Liver (tissue), 9 donors: ENCODE measurements around the gene EXD3. TPM values are rescaled to one million over a fixed set of nuclear protein-coding genes. Genes with fewer than 3 reads are reported as not detected.

Experiments
- DNase-seq: peaks from one replicate; pipeline ENCODE4 v3.0.0-alpha.2; 2017; ENCODE audit warnings: low spot score
- H3K27ac ChIP-seq, 2 donors: one replicate each; pipeline ENCODE4 v1.7.0; 2013; ENCODE audit warnings: inconsistent platforms in 2 of 2, low read length in 2 of 2, control low read depth in 1 of 2, low read depth in 1 of 2, mild to moderate bottlenecking in 1 of 2
- H3K27me3 ChIP-seq, 4 donors: one replicate each; pipeline versions ENCODE4 v1.6.1 to v1.7.0; 2013; ENCODE audit warnings: low read length in 3 of 4, inconsistent platforms in 1 of 4, mild to moderate bottlenecking in 1 of 4, moderate library complexity in 1 of 4; ENCODE audit not compliant: control insufficient read depth in 4 of 4, insufficient read depth in 4 of 4
- H3K36me3 ChIP-seq, 4 donors: one replicate each; pipeline versions ENCODE4 v1.6.1 to v1.7.0; 2013; ENCODE audit warnings: low read length in 3 of 4, mild to moderate bottlenecking in 3 of 4, low read depth in 1 of 4, moderate library complexity in 1 of 4; ENCODE audit not compliant: control insufficient read depth in 4 of 4, insufficient read depth in 3 of 4
- H3K4me1 ChIP-seq, 4 donors: one replicate each; pipeline versions ENCODE4 v1.6.1 to v1.7.0; 2013; ENCODE audit warnings: low read length in 3 of 4, mild to moderate bottlenecking in 3 of 4, moderate library complexity in 1 of 4; ENCODE audit not compliant: control insufficient read depth in 4 of 4, insufficient read depth in 4 of 4
- H3K4me3 ChIP-seq, 3 donors: one replicate each; pipeline versions ENCODE4 v1.6.1 to v1.7.0; 2013; ENCODE audit warnings: low read length in 3 of 3, control low read depth in 1 of 3, low read depth in 1 of 3, mild to moderate bottlenecking in 1 of 3
- H3K9ac ChIP-seq, 2 donors: one replicate each; pipeline ENCODE4 v1.7.0; 2013; ENCODE audit warnings: low read length in 2 of 2, mild to moderate bottlenecking in 2 of 2, moderate library complexity in 2 of 2, control low read depth in 1 of 2, low read depth in 1 of 2
- H3K9me3 ChIP-seq, 4 donors: one replicate each; pipeline versions ENCODE4 v1.6.1 to v1.7.0; 2013; ENCODE audit warnings: low read length in 3 of 4; ENCODE audit not compliant: control insufficient read depth in 4 of 4
- GABPA ChIP-seq, 2 donors: IDR thresholded peaks in 1 of 2; conservative IDR thresholded peaks in 1 of 2; 2 replicates each; pipeline ENCODE4 v1.6.1; 2016; ENCODE audit warnings: antibody characterized with exemption in 2 of 2, mild to moderate bottlenecking in 1 of 2, moderate library complexity in 1 of 2
- HNF4A ChIP-seq, 2 donors: conservative IDR thresholded peaks; 2 replicates each; pipeline ENCODE4 v1.6.1; 2016; ENCODE audit warnings: antibody characterized with exemption in 2 of 2, mild to moderate bottlenecking in 2 of 2
- RXRA ChIP-seq, 2 donors: IDR thresholded peaks; 2 replicates each; pipeline ENCODE4 v1.6.1; 2017 to 2018; ENCODE audit warnings: antibody characterized with exemption in 2 of 2, mild to moderate bottlenecking in 1 of 2
- TAF1 ChIP-seq: conservative IDR thresholded peaks from 2 replicates; pipeline ENCODE4 v1.6.1; 2016; ENCODE audit warnings: antibody characterized with exemption, mild to moderate bottlenecking
- YY1 ChIP-seq: IDR thresholded peaks from 2 replicates; pipeline ENCODE4 v1.6.1; 2016; ENCODE audit warnings: antibody characterized with exemption, mild to moderate bottlenecking
- WGBS: extraction: QIAGEN DNeasy Blood & Tissue Kit; methylation state at CpG from one replicate; pipeline ENCODE4 v1.1.7; 2013; 5-methylcytosine and 5-hydroxymethylcytosine counted together
- polyA plus RNA-seq, 2 donors: library from polyadenylated mRNA; stranded (reverse) in 1 of 2; unstranded in 1 of 2; fragments of 200-250 nt in 1 of 2; fragments of >200 nt in 1 of 2; fragmentation: Nextera tagmentation in 1 of 2; extraction: Ambion mirVana in 1 of 2; gene quantifications; one replicate each; pipeline versions ENCODE4 v1.2.1 to v1.2.3, GENCODE V29; 2013 to 2015
- total RNA-seq, 2 donors: library from RNA; depleted of rRNA; stranded (reverse); fragments of >200 nt; gene quantifications; one replicate each; pipeline ENCODE4 v1.2.3, GENCODE V29; 2014
- TF ChIP-seq, protein P1 (sequence below): IDR thresholded peaks from 2 replicates; pipeline ENCODE4 v1.6.1; 2016; ENCODE audit warnings: antibody characterized with exemption
- TF ChIP-seq, protein P2 (sequence below): IDR thresholded peaks from 2 replicates; pipeline ENCODE4 v1.6.1; 2016; ENCODE audit warnings: antibody characterized with exemption
- TF ChIP-seq, protein P3 (sequence below): fragments of 150-350 bp; IDR thresholded peaks from 2 replicates; pipeline ENCODE4 v1.5.1; 2017; ENCODE audit warnings: improper control_type of control experiment, low read depth, low read length; ENCODE audit not compliant: missing input control
- donor health status: healthy.
- donor health status: healthy.
- donor health status: healthy.
- donor health status: healthy.
- donor health status: healthy.

Gene EXD3
- total and polyA plus RNA-seq, 4 donors, result 2.5 to 6.7 (median 3.7) TPM

DNA sequence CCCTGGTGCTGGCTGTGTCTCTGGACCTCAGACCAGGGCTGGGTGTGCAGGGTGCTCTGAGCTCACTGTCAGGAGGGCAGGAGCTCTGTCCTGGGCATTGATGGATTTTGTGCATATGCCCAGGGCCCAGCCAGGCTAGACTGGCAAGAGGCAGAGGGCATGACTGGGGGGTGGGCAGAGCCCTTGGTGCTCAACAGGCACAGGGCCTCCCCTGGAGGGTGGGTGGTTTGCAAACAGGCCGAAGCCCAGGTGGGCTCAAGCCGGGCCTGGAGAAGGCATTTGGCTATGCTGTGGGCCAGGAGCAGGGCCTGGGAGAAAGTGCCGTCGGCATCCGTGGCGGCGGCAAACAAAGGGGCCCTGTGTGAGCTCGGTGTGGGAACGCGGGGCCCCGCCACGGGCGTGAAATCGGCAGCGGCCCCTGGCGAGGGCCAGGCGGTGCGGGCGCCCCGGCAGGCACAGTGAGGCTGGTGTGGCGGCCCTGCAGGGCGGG lies 119.0 kb downstream of the EXD3 start:
- DNase-seq, result peak; percentile 33
- H3K27me3 ChIP-seq, result peaks cover 0 to 3% (median 0%) of the 10 kb centered on the region in 4 donors
- H3K4me3 ChIP-seq, result no peak overlapping the region
- no peak overlapping the region for H3K9ac ChIP-seq
- H3K36me3 ChIP-seq, result no peaks in the 10 kb centered on the region
- H3K4me1 ChIP-seq, result peaks cover 13 to 53% (median 28%) of the 10 kb centered on the region in 4 donors
- WGBS, result 84% methylated on average over 22 of the region's 22 CpGs
- no peaks in the 10 kb centered on the region for H3K9me3 ChIP-seq
- H3K27ac ChIP-seq, result no peak overlapping the region
- TF ChIP-seq, protein P1, sequence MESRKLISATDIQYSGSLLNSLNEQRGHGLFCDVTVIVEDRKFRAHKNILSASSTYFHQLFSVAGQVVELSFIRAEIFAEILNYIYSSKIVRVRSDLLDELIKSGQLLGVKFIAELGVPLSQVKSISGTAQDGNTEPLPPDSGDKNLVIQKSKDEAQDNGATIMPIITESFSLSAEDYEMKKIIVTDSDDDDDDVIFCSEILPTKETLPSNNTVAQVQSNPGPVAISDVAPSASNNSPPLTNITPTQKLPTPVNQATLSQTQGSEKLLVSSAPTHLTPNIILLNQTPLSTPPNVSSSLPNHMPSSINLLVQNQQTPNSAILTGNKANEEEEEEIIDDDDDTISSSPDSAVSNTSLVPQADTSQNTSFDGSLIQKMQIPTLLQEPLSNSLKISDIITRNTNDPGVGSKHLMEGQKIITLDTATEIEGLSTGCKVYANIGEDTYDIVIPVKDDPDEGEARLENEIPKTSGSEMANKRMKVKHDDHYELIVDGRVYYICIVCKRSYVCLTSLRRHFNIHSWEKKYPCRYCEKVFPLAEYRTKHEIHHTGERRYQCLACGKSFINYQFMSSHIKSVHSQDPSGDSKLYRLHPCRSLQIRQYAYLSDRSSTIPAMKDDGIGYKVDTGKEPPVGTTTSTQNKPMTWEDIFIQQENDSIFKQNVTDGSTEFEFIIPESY, result no peak
- TF ChIP-seq RXRA (IDR thresholded peaks at IDR 0.05) (no peak), TAF1 (no peak), YY1 (no peak)
- TF ChIP-seq, protein P2, sequence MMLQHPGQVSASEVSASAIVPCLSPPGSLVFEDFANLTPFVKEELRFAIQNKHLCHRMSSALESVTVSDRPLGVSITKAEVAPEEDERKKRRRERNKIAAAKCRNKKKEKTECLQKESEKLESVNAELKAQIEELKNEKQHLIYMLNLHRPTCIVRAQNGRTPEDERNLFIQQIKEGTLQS, result no peak
- TF ChIP-seq, protein P3, sequence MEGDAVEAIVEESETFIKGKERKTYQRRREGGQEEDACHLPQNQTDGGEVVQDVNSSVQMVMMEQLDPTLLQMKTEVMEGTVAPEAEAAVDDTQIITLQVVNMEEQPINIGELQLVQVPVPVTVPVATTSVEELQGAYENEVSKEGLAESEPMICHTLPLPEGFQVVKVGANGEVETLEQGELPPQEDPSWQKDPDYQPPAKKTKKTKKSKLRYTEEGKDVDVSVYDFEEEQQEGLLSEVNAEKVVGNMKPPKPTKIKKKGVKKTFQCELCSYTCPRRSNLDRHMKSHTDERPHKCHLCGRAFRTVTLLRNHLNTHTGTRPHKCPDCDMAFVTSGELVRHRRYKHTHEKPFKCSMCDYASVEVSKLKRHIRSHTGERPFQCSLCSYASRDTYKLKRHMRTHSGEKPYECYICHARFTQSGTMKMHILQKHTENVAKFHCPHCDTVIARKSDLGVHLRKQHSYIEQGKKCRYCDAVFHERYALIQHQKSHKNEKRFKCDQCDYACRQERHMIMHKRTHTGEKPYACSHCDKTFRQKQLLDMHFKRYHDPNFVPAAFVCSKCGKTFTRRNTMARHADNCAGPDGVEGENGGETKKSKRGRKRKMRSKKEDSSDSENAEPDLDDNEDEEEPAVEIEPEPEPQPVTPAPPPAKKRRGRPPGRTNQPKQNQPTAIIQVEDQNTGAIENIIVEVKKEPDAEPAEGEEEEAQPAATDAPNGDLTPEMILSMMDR, result no peak

- Histone ChIP-seq H3K27me3 (peaks cover 0 to 3% (median 0%) of the 10 kb centered on the region in 4 donors), H3K4me3 (no peak overlapping the region), H3K27ac (peak overlapping the region in 1 of 2 donors; percentile 50), H3K9ac (no peak overlapping the region), H3K4me1 (peaks cover 13 to 59% (median 28%) of the 10 kb centered on the region in 4 donors), H3K9me3 (no peaks in the 10 kb centered on the region), H3K36me3 (no peaks in the 10 kb centered on the region)
- TF ChIP-seq TAF1 (no peak), HNF4A (conservative IDR thresholded peaks at IDR 0.05) (no peak), GABPA (IDR thresholded peaks at IDR 0.05 in 1 of 2, conservative IDR thresholded peaks at IDR 0.05 in 1 of 2) (no peak), RXRA (IDR thresholded peaks at IDR 0.05) (no peak)
- TF ChIP-seq, protein P3, result no peak
- DNase-seq, result peak; percentile 34
- WGBS, result 76% methylated on average over 23 of the region's 23 CpGs
These were observed 119.6 kb downstream of the EXD3 start for GRCh38 chr9:137303151-137303892.
